NCI-H187 (cell line): ENCODE results near the gene SMAD5.

Source experiments
- DNase-seq, 2 experiments: peaks; one replicate each; lab custom pipeline; 2025; lab: John Stamatoyannopoulos, UW

SMAD5 gene

DNA sequence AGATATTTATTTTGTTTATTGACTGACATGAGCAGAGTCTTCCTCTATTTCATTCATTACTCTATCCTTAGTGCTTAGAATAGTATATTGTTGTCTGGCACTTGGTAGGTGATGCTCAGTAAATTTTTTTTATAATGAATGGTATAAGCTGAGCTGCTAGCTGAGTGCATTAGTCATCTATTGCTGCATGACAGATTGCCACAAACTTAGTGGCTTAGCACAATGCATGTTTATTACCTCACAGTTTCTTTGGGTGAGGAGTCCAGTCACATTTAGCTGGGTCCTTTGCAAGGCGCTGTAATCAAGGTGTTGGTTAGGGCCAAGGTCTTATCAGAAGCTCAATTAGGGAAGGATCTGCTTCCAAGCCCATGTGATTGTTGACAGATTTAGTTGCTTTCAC is 23.1 kb downstream of the SMAD5 start:
- DNase-seq: no peak

DNA sequence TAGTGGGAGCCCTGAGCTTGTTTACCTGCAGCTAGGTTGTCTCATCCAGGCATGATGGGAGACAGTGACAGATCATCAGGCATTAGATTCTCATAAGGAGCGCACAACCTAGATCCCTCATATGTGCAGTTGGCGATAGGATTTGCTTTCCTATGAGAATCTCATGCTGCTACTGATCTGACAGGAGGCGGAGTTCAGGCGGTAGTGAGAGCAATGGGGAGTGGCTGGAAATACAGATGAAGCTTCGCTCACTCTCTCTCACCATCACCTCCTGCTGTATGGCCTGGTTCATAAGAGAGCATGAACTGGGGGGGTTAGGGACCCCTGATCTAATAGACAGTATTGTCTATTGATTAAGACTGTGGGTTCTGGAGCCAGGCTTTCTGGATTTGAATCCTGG is 24.9 kb downstream of the SMAD5 start:
- no peak for DNase-seq

DNA sequence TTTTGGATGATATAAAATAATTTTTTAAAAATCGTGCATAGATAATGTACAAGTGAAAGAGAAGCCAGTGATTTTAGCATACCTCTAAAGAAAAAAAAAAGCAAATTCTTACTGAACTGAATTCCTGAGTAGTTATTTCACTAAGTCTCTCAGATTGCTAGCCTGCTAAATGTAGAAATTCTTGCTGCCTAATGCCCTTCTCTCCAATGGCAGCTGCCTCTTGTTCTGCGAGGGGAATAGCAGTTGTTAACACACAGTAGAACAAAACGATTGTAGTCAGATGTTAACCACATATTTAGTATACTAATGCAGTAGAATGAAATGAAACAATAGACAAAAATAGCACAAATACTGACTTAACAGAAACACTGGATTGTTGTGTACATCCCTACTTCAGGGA is 26.8 kb downstream of the SMAD5 start:
- no peak for DNase-seq

DNA sequence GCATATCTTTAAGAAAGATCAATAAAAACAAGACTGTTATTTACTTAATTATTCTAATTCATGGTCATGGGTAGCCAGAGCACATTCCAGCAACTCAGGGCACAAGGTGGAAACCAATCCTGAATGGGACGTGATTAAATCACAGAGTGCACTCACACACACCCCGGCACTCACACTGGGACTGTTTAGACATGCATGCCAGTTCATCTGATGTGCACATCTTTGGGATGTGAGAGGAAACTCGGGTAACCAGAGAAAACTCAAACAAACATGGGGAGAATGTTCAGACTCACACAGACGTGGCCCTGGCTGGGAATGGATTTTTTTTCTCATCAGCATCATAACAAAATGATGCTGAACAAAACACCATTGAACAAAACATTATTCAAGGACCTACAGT is 29.4 kb downstream of the SMAD5 start:
- no peak for DNase-seq

DNA sequence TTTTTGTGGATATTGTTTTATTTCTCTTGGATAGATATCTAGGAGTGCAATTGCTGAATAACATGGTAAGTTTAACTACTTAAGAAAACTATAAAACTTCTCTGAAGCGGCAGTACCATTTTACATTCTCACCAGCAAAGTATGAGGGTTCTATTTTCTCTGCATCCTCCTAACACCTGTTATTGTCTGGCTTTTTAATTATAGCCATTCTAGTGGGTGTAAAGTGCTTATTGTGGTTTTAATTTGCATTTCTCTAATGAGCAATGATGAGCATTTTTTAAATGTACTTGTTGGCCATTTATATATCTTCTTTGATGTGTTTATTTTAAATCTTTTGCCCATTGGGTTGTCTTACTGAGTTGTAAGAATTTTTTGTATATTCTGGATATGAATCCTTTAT is 31.6 kb downstream of the SMAD5 start:
- DNase-seq: no peak

DNA sequence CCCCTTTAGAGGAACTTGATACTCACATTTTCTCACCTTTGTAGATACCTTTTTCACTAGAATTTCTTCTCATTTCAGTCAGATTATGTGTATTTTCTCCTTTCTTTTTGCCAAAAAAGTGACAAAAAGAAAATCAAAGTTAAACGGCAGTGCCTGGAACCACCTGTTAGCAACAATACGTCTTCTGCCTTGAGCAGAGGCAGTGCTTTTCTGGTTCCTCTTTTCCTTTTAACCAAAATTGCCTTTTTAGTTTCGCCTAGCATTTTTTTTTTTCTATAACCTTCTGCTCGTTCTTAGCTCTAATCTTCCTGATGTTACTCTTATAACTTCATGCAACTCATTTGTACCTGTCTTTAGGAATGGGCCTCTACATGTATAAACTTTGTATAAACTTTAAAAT is 34.3 kb downstream of the SMAD5 start:
- DNase-seq: no peak

DNA sequence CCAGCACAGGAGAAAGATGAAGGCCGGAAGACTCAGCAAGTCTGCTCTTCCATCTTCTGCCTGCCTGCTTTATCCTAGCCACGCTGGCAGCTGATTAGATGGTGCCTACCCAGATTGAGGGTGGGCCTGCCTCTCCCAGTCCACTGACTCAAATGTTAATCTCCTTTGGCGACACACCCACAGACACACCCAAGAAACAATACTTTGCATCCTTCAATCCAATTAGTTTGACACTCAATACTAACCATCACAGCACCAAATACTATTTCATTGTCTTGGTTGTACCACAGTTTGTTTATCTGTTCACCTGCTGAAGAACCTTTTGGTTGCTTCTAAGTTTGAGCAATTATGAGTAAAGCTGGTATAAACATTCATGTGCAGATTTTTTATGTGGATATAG is 36.6 kb downstream of the SMAD5 start:
- DNase-seq: no peak

DNA sequence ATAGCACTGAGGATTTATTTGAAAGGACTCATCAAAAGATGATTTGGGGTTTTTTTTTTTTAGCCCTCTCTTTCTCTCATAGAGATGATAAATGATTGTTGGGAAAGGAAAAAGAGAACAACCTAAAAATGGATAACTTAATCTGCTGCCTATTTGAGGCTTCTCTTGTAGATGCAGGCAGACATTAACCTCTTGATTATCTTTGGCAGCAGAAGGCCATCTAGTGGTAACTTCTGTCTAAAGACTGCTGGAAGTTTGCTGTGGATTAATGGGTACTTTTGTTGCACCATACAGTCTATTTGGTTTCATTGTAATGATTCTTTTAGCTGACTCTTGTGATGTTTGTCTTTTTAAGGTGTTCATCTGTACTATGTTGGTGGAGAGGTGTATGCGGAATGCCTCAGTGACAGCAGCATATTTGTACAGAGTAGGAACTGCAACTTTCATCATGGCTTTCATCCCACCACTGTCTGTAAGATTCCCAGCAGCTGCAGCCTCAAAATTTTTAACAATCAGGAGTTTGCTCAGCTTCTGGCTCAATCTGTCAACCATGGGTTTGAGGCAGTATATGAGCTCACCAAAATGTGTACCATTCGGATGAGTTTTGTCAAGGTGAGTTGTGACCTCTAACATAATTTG is 41.5 kb downstream of the SMAD5 start:
- DNase-seq: no peak

DNA sequence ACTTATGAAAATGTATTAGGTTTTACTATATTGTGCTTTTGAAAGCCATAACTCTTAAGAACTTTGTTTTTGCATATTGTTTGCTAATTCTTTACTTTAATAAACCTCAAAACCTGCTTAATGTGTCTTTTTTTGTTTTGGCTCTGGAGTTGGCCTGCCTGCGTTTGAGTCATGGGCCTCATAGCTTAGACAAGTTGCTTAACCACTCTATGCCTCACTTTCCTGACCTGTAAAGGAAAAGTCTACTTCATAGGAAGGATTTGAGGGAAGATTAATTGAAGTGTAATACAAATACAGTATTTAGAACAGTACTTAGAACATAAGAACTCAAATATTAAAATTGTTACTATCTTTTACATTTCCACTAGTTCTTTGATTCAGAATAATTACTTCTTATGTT is 50.0 kb downstream of the SMAD5 start:
- no peak for DNase-seq

DNA sequence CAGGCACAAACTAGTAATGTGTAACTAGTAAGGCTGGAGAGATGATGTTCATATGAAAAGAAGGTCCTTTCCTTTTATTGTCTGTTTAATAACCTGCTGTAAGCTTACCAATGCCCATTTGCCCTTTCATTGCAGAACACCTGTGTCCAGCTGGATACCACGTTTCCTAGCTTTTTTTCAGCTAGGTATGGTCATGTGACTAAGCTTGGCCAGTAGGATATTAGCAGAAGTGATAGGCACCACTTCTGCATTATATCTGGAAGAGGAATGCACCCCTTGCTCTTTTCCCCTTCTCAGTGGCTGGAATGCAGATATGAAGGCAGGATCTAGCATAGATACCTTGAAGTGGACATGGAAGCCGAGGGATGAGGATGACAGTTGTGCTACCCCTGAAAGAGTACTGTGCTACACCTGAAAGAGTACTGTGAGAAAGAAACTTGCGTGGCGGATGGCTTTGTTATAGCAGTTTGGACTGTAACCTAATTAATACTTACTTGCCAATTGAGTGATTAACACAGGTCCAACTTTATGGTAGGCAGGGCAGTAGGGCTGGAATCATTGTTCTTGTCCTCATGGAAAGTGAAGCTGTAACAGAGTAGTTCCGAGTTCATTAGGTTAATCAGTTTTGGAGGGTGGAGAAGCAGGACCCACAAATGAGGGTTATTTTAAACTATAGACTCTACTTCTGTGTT is 53.5 kb downstream of the SMAD5 start:
- no peak for DNase-seq

DNA sequence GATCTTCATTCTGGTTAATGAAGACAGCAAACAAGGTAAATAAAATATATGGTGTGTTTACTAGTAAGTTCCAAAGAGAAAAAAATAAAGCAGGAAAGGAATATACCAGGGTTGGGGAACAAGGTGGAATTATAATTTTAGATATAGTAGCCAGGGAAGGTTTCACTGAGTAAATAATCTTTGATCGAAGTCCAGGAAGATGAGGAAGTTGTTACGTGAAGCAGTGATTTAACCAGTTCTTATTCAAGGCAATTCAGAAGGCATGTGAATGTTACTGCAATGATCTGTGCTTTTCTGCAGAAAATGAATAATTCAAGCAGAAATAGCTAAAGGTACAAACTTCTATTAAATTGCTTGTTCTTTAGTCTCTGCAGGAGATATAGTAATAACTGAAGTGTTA is 54.2 kb downstream of the SMAD5 start:
- no peak for DNase-seq

DNA sequence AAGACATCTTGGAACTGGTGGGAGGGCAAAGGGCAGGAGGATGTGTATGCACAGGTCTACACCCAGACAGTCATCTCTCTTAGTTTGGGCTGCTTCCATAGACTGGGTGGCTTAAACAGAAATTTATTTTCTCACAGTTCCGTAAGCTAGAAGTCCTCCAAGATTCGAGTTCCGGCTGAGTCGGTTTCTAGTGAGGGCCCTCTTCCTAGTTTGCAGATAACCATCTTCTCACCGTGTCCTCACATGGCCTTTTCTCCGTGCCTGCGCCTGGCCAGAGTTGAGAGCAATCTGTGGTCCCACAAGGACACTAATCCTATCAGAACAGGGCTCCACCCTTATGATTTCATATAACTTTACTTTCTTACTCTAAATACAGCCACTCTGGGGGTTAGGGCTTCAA is 56.2 kb downstream of the SMAD5 start:
- DNase-seq: no peak

DNA sequence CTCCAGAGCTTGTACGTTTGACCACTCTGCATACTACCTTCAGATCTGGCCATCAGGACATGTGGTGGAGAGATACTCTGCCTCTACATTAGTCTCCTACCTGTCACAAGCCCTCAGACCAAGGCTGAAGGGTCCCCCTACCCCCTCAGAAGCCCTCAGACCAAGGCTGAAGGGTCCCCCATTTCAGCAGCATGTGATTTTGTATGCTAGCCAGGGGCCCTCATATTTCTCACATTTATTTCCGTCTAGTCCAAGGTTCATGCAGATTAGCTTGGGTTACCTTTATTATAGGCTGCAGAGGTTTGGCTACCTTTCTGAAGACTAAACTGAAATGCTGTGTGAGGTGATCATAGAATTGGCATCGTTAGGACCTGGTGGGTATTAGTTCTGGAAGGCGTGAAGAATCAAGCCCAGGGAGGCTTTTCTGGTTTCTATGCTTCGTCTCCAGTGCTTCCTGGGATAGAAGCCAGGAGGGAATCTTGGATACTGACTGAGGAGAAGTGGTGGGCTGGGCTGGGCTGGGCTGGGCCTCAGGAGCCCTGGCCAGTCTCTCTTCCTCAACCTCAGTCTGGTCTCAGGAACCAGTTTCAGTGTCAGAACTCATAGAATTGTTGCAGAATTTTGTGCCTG is 57.6 kb downstream of the SMAD5 start:
- DNase-seq: no peak

DNA sequence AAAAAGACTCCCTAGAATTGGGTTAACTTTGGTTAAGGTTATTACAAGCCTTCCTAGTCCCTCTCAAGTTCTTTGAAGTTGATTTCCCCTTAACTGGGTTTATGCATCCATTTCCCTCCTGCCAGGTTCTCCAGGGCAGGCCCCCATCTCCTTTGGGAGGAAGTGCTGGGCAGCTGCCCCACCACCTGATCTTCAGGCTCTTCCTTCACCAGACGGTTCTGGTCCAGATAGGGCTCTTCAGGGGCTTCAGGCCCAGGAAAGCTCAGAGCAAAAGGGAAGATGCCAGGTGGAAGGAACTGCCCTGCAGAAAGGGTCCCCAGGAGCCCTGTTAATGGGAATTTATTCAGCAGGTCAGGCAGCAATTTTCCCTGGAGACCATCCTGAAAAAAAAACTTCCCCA is 58.3 kb downstream of the SMAD5 start:
- DNase-seq: no peak

DNA sequence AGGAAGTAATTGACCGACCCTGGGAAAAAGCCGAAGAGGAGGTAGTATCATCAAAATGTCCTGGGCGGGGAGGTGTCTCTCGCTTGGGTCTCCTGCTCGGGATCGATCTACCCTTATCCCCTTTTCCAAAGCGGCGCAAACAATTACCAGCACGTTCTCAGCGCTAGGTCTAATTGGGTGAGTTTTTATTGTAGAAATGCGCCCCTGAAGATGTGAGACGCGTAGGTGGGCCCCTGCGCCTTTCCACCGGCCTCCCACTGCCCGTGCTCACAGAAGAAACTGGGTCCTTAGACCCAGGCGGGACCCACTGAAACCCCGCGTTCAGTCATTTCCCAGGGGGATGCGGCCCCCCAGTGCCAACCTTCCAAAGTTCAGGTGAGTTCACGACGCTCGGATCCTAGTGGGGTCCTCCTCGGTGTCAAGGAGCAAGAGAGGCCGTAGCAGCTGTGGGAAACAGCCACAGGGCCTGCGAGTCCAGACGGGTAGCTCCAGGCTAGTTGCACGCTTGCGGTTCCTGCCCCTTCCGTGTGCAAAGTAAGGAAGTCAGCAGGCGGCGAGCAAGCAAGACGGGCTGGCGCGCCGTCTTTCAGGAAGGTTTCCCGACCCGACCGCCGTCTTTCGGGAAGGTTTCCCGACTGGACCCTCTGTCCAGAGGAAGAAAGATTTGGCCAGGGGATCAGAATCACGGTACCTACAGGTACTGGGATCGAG is 58.8 kb downstream of the SMAD5 start:
- DNase-seq: no peak

DNA sequence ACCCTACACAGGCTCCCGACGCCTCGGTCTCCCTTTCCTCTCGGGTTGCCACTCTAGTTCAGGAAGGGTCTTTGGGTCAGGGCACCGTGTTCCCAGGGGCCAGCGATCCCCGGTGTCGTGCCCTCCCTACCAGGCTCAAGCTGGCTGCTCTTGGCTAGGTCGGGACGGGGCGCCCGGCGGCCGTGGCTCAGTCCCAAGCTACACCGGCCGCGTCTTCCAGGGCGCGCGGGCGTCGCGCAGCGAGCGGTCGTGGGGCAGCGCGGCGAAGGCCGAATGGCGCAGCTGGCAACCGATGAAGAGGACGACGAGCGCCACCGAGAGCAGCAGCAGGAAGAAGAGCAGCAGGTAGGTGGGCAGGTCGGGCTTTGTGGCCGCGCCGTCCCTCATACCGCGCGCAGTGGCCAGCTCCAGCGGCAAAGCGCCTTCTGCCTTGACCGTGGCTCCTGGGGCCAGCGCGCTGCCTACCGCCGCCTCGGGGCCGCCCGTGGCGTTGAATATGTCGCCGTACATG is 59.4 kb downstream of the SMAD5 start:
- no peak for DNase-seq

DNA sequence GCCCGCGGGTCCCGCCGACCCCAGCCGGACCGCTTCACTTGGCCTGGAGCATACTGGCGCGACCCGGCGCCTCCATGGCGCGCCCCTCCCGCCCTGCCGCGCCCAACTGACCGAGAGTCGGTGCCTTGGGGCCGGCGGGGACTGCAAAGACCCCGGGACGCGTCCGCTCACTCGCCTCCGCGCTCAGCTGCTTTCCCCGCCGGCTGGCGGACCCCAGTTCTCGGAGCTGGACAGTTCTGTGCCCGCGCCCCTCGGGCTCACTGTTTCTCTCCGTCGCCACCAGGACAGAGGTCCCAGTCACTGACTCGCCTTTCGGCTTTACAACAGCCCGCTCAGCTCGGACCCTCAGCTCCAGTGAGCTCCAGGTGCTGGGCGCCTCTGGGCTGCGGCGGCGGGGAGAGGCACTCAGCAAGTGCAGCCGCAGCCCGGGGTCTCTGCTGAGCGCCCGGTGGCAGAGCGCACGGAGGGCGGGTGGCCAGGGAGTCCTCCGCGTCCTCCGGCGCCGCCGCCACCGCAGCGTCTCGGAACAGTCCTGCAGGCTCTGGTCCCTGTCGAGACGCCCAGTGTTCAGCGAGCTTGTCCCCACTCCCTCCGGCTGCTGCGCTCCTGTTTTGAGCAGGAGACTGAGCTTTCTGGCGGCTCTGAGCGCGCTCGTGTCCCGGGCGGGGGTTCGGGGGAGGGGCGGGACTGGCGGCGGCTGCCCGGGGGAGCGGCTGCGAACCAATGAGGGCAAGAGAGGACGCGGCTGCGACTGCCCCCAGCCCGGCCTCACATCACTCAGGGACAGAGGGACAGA is 60.1 kb downstream of the SMAD5 start, which contains the start of gene SMIM32:
Gene SMIM32, minus strand, starts transcription at position 637 of the 796 bp plus-strand sequence. CDS start 638 bp downstream, outside the sequence.
- no peak for DNase-seq

DNA sequence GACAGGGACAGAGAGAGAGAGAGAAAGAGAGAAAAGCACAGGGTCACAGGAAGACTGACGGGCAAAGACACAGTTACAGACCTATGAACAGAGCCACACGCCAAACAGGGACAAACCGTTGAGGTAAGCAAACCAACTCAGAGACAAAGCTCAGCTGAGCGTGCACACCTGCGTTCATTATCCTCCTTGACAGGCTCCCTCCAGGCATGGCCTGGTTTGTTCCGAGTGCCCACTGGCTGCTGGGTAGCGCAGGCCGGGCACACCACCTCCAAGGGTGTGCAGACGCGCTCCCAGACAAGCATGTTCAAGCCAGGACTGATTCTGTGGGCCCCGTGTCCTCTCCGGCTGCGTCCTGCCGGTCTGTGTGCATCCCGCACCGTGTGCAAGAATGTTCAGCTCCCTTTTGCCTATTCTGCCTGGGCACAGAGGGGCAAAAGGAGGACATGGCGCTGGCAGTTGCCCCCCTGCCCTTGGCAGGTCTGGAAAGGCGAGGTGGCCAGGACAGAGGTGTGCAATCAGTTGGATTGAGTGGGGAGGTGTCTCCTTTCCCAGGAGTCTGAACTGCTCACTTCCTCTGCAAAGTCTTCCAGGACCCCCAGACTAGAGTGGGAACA is 60.8 kb downstream of the SMAD5 start:
- DNase-seq: no peak

DNA sequence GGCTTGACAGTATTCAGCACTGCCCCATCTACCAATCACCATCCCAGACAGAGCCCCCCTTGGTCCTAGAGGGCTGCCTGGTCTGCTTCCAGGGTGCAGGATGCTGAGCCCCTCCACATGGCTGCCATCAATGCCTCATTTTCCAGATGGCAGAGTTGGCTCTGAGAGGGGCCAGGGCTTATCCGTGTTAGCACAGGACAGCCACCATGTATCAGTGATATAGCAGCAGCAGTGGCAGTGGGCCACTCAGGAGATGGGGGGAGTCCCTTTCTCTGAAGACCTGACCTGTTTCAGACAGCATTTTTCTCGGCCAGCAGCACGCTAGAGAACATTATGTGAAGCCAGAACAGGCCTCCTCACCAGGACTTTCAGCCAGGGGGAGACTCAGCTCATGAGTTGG is 61.9 kb downstream of the SMAD5 start:
- no peak for DNase-seq

DNA sequence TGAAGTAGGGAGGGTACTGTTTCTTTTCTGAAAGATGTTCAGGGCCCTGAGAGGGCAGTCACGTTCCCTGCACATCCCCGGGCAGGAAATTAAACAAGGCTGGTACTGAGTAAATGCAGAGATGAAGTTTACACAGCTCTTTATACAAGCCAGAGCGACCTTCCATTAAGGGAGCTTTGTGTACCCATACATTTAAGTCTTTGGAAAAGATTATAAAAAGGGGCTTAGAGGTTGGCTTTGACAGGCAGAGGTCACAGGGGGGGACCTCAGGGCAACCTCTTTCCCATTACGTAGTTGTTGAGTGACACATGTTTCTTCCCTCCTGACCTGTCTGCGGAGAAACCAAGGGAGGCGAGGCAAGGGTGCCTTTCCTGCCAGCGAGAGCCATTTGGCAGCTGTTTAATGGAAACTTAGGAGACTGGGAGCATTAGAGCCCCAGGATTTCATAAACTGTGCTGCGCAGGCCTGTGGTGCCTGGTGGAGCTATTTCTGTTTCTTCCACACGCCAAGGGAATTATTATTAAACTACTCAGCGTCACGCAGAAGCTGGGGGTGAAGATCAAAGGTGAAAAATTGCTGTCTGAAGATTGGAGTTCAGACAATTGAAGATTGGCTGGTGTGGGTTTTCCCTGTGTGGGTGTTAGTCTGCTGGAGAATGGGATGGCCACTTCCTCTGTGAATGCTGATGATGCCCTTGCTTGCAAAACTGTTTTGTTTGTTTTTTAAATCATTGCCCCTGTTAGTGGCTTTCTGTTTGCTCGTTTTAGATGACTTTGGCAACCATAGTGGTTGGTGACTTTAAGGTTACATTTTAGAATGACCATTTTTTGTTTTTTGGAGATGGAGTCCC is 63.6 kb downstream of the SMAD5 start:
- DNase-seq: no peak
